ENCODE measurements around the gene GATA2. TPM values are rescaled to one million over a fixed set of nuclear protein-coding genes. Genes with fewer than 3 reads are reported as not detected.

The GATA2 gene
- total RNA-seq, 4 donors from 2014 or later: 2.8 to 11.6 (median 8.1) TPM

GRCh38 chr3:128448491-128448890 lies 44.5 kb downstream of the GATA2 start:
- H3K36me3 ChIP-seq: no peaks in the 10 kb centered on the region
- TF ChIP-seq POLR2A (IDR thresholded peaks at IDR 0.05) (no peak), CTCF (IDR thresholded peaks at IDR 0.05) (no peak)
- H3K4me1 ChIP-seq: no peaks in the 10 kb centered on the region
- no peak overlapping the region for H3K27ac ChIP-seq
- no peak for DNase-seq
- no peaks in the 10 kb centered on the region for H3K9me3 ChIP-seq
- no peak overlapping the region for H3K4me3 ChIP-seq
- no peaks in the 10 kb centered on the region for H3K27me3 ChIP-seq

- no peak overlapping the region for H3K27ac ChIP-seq
These were observed 45.4 kb downstream of the GATA2 start for GRCh38 chr3:128447561-128448013.

DNA sequence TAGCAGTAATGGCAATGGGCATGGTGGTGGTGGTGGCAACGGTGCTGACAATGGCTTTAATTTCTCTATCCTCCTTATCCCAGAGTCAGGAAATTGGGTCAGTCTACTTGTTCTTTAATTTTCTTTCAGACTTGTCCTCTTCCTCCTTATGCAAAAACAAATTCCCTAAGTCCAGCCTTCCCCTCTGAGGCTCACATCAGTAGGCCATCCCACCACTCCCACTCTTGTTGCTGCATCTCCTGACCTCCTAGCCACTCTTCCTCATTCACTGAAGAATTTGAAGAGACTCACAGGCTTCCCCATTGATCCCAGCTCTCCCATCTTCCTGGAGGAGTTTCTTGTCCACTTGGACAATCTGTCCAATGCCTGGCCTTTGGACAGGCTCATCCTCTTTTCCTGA lies 46.2 kb downstream of the GATA2 start:
- Histone ChIP-seq H3K9me3 (no peaks in the 10 kb centered on the region), H3K4me1 (no peaks in the 10 kb centered on the region), H3K4me3 (no peak overlapping the region), H3K36me3 (no peaks in the 10 kb centered on the region), H3K27ac (no peak overlapping the region), H3K27me3 (no peaks in the 10 kb centered on the region)
- TF ChIP-seq CTCF (IDR thresholded peaks at IDR 0.05) (no peak), POLR2A (IDR thresholded peaks at IDR 0.05) (no peak)
- DNase-seq: no peak

More at GRCh38 chr3:128447561-128448013, 45.4 kb downstream of the GATA2 start:
- Histone ChIP-seq H3K4me3 (no peak overlapping the region), H3K36me3 (no peaks in the 10 kb centered on the region), H3K4me1 (no peaks in the 10 kb centered on the region), H3K9me3 (no peaks in the 10 kb centered on the region), H3K27me3 (no peaks in the 10 kb centered on the region)
- DNase-seq: no peak
- no peak for TF ChIP-seq CTCF (IDR thresholded peaks at IDR 0.05)
- TF ChIP-seq POLR2A (IDR thresholded peaks at IDR 0.05): no peak

DNA sequence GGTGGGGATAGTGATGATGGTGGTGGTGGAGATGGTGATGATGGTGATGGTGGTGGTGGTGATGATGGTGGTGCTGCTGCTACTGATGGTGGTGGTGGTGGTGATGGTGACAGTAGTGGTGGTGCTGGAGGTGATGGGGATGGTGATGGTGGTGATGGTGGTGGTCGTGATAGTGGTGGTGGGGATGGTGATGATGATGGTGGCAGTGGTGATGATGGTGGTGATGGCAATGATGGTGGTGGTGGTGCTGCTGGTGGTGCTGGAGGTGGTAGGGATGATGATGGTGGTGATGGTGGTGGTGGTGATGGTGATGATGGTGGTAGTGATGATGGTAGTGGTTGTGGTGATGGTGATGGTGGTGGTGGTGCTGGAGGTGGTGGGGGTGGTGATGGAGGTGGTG lies 47.6 kb downstream of the GATA2 start:
- Histone ChIP-seq H3K9me3 (no peaks in the 10 kb centered on the region), H3K27ac (no peak overlapping the region), H3K36me3 (no peaks in the 10 kb centered on the region), H3K4me1 (no peaks in the 10 kb centered on the region), H3K4me3 (no peak overlapping the region), H3K27me3 (no peaks in the 10 kb centered on the region)
- no peak for TF ChIP-seq POLR2A (IDR thresholded peaks at IDR 0.05)
- no peak for DNase-seq

DNA sequence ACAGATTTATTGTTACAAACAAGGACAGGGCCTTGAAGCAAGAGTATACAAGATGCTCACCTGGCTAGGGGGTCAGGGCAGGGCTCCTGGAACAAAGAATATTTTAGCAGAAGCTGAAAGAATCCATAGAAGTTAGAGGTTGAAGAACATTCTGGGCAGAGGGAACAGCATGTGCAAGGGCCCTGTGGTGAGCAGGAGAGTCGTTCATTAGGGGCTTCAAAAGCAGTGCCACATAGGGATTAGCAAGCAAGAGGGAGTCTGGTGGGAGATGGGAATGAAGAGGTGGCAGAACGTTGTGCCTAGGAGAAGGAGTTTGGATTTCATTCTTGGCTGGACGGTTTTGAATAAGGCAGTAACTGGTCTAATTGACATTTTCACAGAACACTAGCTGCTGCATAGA lies 49.2 kb downstream of the GATA2 start:
- H3K27me3 ChIP-seq: no peaks in the 10 kb centered on the region
- H3K27ac ChIP-seq: no peak overlapping the region
- no peaks in the 10 kb centered on the region for H3K9me3 ChIP-seq
- no peak for DNase-seq
- H3K4me3 ChIP-seq: no peak overlapping the region
- H3K4me1 ChIP-seq: no peaks in the 10 kb centered on the region
- TF ChIP-seq POLR2A (IDR thresholded peaks at IDR 0.05): no peak
- TF ChIP-seq CTCF (IDR thresholded peaks at IDR 0.05): no peak
- H3K36me3 ChIP-seq: no peaks in the 10 kb centered on the region

GRCh38 chr3:128442949-128443348 lies 50.1 kb downstream of the GATA2 start:
- TF ChIP-seq POLR2A (IDR thresholded peaks at IDR 0.05) (no peak), CTCF (IDR thresholded peaks at IDR 0.05) (no peak)
- Histone ChIP-seq H3K27me3 (no peaks in the 10 kb centered on the region), H3K27ac (no peak overlapping the region), H3K9me3 (no peaks in the 10 kb centered on the region), H3K4me3 (no peak overlapping the region), H3K4me1 (no peaks in the 10 kb centered on the region), H3K36me3 (no peaks in the 10 kb centered on the region)
- DNase-seq: no peak
